AG04449 (cell line): ENCODE results near the gene OR5B21.

ENCODE experiments used
- CTCF ChIA-PET: fragments of 350-600 bp; formaldehyde crosslinking; extraction: SDS; loops from one replicate; lab custom pipeline; 2021; ENCODE audit warnings: antibody characterized with exemption; lab: Yijun Ruan, JAX
- POLR2A ChIA-PET: fragments of 400-600, 350-600 bp; formaldehyde crosslinking; extraction: SDS; loops from one replicate; lab custom pipeline; 2020; ENCODE audit warnings: antibody characterized with exemption, inconsistent platforms; lab: Yijun Ruan, JAX
- DNase-seq: peaks from one replicate; pipeline ENCODE4 v3.0.0-alpha.2; 2010; ENCODE audit warnings: low read depth, low spot score
- H3K4me3 ChIP-seq: 2 replicates; pipeline ENCODE4 v1.5.1; 2011; ENCODE audit warnings: low read depth, mild to moderate bottlenecking, control low read depth, low read length
- CTCF ChIP-seq: IDR thresholded peaks from one replicate; pipeline ENCODE4 v1.5.1; 2011; ENCODE audit warnings: mild to moderate bottlenecking, moderate library complexity, low read length, control low read depth, inconsistent platforms; ENCODE audit not compliant: insufficient read depth; ENCODE audit errors: missing control alignments

OR5B21 gene

GRCh38 chr11:58503361-58503856 is 4.5 kb downstream of the OR5B21 start:
- no peak for TF ChIP-seq CTCF
- ChIA-PET POLR2A (no interaction called here), CTCF (interaction anchor here (1.4 to 3.0 kb wide), 2 partner anchors 8 to 20 kb away, joined by 5 to 18 read pairs; no protein-coding TSS in a partner anchor)
- no peak for DNase-seq
- no peak overlapping the region for H3K4me3 ChIP-seq

- POLR2A ChIA-PET: no interaction called here
- TF ChIP-seq CTCF: no peak
- CTCF ChIA-PET: interaction anchor here (3.0 kb wide), 1 partner anchor 22 kb away, joined by 18 read pairs; no protein-coding TSS in a partner anchor
- no peak overlapping the region for H3K4me3 ChIP-seq
- DNase-seq: no peak
These were observed 5.9 kb downstream of the OR5B21 start for GRCh38 chr11:58502004-58502403.

GRCh38 chr11:58498464-58498863 is 9.4 kb downstream of the OR5B21 start:
- no peak for TF ChIP-seq CTCF
- no peak overlapping the region for H3K4me3 ChIP-seq
- ChIA-PET CTCF (interaction anchor here (2.9 kb wide), 1 partner anchor 26 kb away, joined by 11 read pairs; no protein-coding TSS in a partner anchor), POLR2A (no interaction called here)
- no peak for DNase-seq

- CTCF ChIA-PET: interaction anchor here (2.9 kb wide), 1 partner anchor 26 kb away, joined by 11 read pairs; no protein-coding TSS in a partner anchor
- no peak for TF ChIP-seq CTCF
- POLR2A ChIA-PET: no interaction called here
- no peak for DNase-seq
- no peak overlapping the region for H3K4me3 ChIP-seq
These were observed 10.0 kb downstream of the OR5B21 start for GRCh38 chr11:58497951-58498350.

GRCh38 chr11:58495906-58496305 is 12.0 kb downstream of the OR5B21 start:
- no peak for TF ChIP-seq CTCF
- ChIA-PET CTCF (interaction anchor here (0.6 to 2.6 kb wide), 3 partner anchors 8 to 680 kb away, joined by 3 to 10 read pairs (median 5); no protein-coding TSS in a partner anchor), POLR2A (interaction anchor here (0.6 kb wide), 1 partner anchor 1468 kb away, joined by 3 read pairs; no protein-coding TSS in a partner anchor)
- DNase-seq: no peak
- no peak overlapping the region for H3K4me3 ChIP-seq

GRCh38 chr11:58494101-58494500 is 13.8 kb downstream of the OR5B21 start:
- POLR2A ChIA-PET: no interaction called here
- no peak for DNase-seq
- no peak overlapping the region for H3K4me3 ChIP-seq
- TF ChIP-seq CTCF: no peak
- CTCF ChIA-PET: interaction anchor here (2.6 kb wide), 1 partner anchor 19 kb away, joined by 10 read pairs; no protein-coding TSS in a partner anchor
